Measurements from ENCODE around the gene RIPPLY2.

Gene RIPPLY2

GRCh38 chr6:83879746-83880145 lies 26.6 kb downstream of the RIPPLY2 start:
- no peak for DNase-seq (ENCODE audit: low read depth)
- no peak for TF ChIP-seq CTCF (IDR thresholded peaks at IDR 0.05; ENCODE audit: insufficient read depth, low read depth, low read length, missing control alignments)
- H3K4me3 ChIP-seq (ENCODE audit: low read depth, low read length): no peak overlapping the region

GRCh38 chr6:83883240-83883639 lies 30.1 kb downstream of the RIPPLY2 start:
- TF ChIP-seq CTCF (IDR thresholded peaks at IDR 0.05; ENCODE audit: insufficient read depth, low read depth, low read length, missing control alignments): no peak
- H3K4me3 ChIP-seq (ENCODE audit: low read depth, low read length): no peak overlapping the region
- no peak for DNase-seq (ENCODE audit: low read depth)

DNA sequence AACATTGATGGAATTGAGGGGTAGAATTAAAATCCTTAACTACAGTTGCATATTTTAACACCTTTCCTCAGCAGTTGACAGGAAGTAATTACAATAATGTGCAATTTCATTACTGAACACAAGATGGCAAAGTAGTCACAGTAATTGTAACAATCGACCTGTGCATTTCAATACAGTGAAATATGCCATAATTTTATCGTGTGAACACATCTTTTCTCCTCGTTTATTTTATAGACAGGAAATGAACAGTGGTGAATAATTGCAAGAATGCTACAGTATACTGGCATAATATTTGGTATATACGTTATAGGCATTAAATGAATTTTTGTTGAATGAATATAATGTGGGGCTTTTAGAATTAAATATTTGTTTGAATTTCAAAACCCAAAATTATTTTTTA lies 31.4 kb downstream of the RIPPLY2 start:
- peak; percentile 58 for DNase-seq (ENCODE audit: low read depth)
- TF ChIP-seq CTCF (IDR thresholded peaks at IDR 0.05; ENCODE audit: insufficient read depth, low read depth, low read length, missing control alignments): peak; percentile 55
- no peak overlapping the region for H3K4me3 ChIP-seq (ENCODE audit: low read depth, low read length)

GRCh38 chr6:83885984-83886383 lies 32.8 kb downstream of the RIPPLY2 start:
- no peak for TF ChIP-seq CTCF (IDR thresholded peaks at IDR 0.05; ENCODE audit: insufficient read depth, low read depth, low read length, missing control alignments)
- H3K4me3 ChIP-seq (ENCODE audit: low read depth, low read length): no peak overlapping the region
- peak; percentile 13 for DNase-seq (ENCODE audit: low read depth)

- no peak for TF ChIP-seq CTCF (IDR thresholded peaks at IDR 0.05; ENCODE audit: insufficient read depth, low read depth, low read length, missing control alignments)
- DNase-seq (ENCODE audit: low read depth): no peak
Observed at GRCh38 chr6:83889621-83890020, 36.5 kb downstream of the RIPPLY2 start.

GRCh38 chr6:83890520-83890919 lies 37.4 kb downstream of the RIPPLY2 start:
- no peak for TF ChIP-seq CTCF (IDR thresholded peaks at IDR 0.05; ENCODE audit: insufficient read depth, low read depth, low read length, missing control alignments)
- no peak overlapping the region for H3K4me3 ChIP-seq (ENCODE audit: low read depth, low read length)
- no peak for DNase-seq (ENCODE audit: low read depth)

More at GRCh38 chr6:83889621-83890020, 36.5 kb downstream of the RIPPLY2 start:
- H3K4me3 ChIP-seq (ENCODE audit: low read depth, low read length): no peak overlapping the region

DNA sequence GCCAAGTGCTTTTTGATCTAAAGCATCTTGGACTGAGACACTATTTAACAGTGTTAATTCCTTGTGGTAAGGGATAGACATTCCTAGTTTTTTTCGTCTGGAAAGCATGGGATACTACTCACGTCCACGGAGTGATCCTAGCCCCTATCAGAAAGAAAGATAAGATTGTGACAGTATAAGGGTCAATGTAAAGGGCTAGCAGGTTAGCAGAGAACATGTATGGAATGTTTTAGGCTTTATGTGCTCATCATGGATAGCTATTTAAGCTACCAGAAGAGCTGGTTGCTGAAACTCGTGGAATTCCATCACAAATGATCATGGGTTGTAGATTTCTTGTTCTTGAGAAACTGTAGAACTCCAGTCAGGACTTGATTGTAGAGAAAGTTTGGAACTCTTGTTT lies 38.4 kb downstream of the RIPPLY2 start:
- H3K4me3 ChIP-seq (ENCODE audit: low read depth, low read length): no peak overlapping the region
- DNase-seq (ENCODE audit: low read depth): no peak
- TF ChIP-seq CTCF (IDR thresholded peaks at IDR 0.05; ENCODE audit: insufficient read depth, low read depth, low read length, missing control alignments): no peak

Measured in GM12865 (cell line).